Natural killer cell (primary cell): ENCODE data around the gene XRCC6. TPM values are rescaled to one million over a fixed set of nuclear protein-coding genes. Genes with fewer than 3 reads are reported as not detected.
"Not testable (repeated sequence)": the region's sequence is repeated elsewhere in the genome, so short reads cannot be mapped to it uniquely, and the experiment has no call there.

Experiments used
- ATAC-seq, 3 donors: fragments of 150-1000 bp in 2 of 3; fragments of 200-7000 bp in 1 of 3; cut with Tn5 transposase; 1 replicate in 1 of 3; 2 replicates in 2 of 3; pipeline ENCODE4 v1.10.0; 2021; ENCODE audit warnings: mild to moderate bottlenecking in 2 of 3, moderate library complexity in 2 of 3
- DNase-seq, 2 donors: peaks; one replicate each; pipeline versions ENCODE4 v3.0.0 to v3.0.0-alpha.2; 2013 to 2021; ENCODE audit warnings: mixed read lengths in 1 of 2
- H3K27ac ChIP-seq: one replicate; pipeline ENCODE4 v1.5.1; 2013; ENCODE audit warnings: mild to moderate bottlenecking, low read length
- H3K27me3 ChIP-seq: one replicate; pipeline ENCODE4 v1.6.1; 2013; ENCODE audit warnings: low read length; ENCODE audit not compliant: control insufficient read depth, insufficient read depth
- H3K36me3 ChIP-seq: one replicate; pipeline ENCODE4 v1.6.1; 2013; ENCODE audit warnings: low read length; ENCODE audit not compliant: control insufficient read depth, insufficient read depth
- H3K4me1 ChIP-seq: one replicate; pipeline ENCODE4 v1.6.1; 2013; ENCODE audit warnings: low read length; ENCODE audit not compliant: control insufficient read depth, insufficient read depth
- H3K4me3 ChIP-seq: one replicate; pipeline ENCODE4 v1.5.1; 2013; ENCODE audit warnings: low read length
- H3K9me3 ChIP-seq: one replicate; pipeline ENCODE4 v1.6.1; 2013; ENCODE audit warnings: low read length; ENCODE audit not compliant: control insufficient read depth, insufficient read depth
- H3K27ac Mint-ChIP-seq, 2 donors: one replicate each; pipeline ENCODE4 v1.8.0; 2022; ENCODE audit warnings: mild to moderate bottlenecking in 2 of 2, mixed read lengths in 2 of 2, moderate library complexity in 1 of 2
- H3K27me3 Mint-ChIP-seq, 2 donors: one replicate each; pipeline ENCODE4 v1.8.0; 2022; ENCODE audit warnings: low read depth in 2 of 2, mixed read lengths in 2 of 2
- H3K36me3 Mint-ChIP-seq: one replicate; pipeline ENCODE4 v1.8.0; 2022; ENCODE audit warnings: mixed read lengths
- H3K4me1 Mint-ChIP-seq, 2 donors: one replicate each; pipeline ENCODE4 v1.8.0; 2022; ENCODE audit warnings: mixed read lengths in 2 of 2
- H3K4me3 Mint-ChIP-seq: one replicate; pipeline ENCODE4 v1.8.0; 2022; ENCODE audit warnings: mild to moderate bottlenecking, moderate library complexity, mixed read lengths
- H3K9me3 Mint-ChIP-seq, 2 donors: one replicate each; pipeline ENCODE4 v1.8.0; 2022; ENCODE audit warnings: mixed read lengths in 2 of 2
- CTCF ChIP-seq: fragments of 200-600 bp; IDR thresholded peaks from one replicate; pipeline ENCODE4 v1.8.0; 2022; ENCODE audit warnings: antibody characterized with exemption
- WGBS: methylation state at CpG from one replicate; pipeline ENCODE4 v1.1.7; 2013; ENCODE audit warnings: missing lambda C conversion rate; ENCODE audit not compliant: insufficient coverage; 5-methylcytosine and 5-hydroxymethylcytosine counted together
- intact Hi-C: fragments of 100-400 bp; cut with micrococcal nuclease; formaldehyde crosslinking; loops from one replicate; pipeline ENCODE4 v1.14.2; 2022
- total RNA-seq, 4 donors: library from RNA; stranded (reverse); fragments of 120-200 nt in 1 of 4; gene quantifications; one replicate each; pipeline versions ENCODE4 v1.2.3 to v1.2.4, GENCODE V29; 2013 to 2022

XRCC6 gene
- total RNA-seq, 3 donors from 2014 or later (not counting 1 experiment from before 2014, with no cell fraction given) = 134 to 142 (median 140) TPM

GRCh38 chr22:41625577-41625976 lies 4.5 kb downstream of the XRCC6 start:
- DNase-seq (no peak), ATAC-seq (no peak)
- Histone ChIP-seq H3K4me1 (peaks cover 6% of the 10 kb centered on the region), H3K27ac (no peak overlapping the region), H3K36me3 (peaks cover 57% of the 10 kb centered on the region), H3K9me3 (no peaks in the 10 kb centered on the region), H3K4me3 (no peak overlapping the region), H3K27me3 (no peaks in the 10 kb centered on the region)
- H3K4me1 Mint-ChIP-seq = peaks cover 24 to 31% of the 10 kb centered on the region in 2 donors
- TF ChIP-seq CTCF = no peak
- H3K36me3 Mint-ChIP-seq = peaks cover 15% of the 10 kb centered on the region
- H3K27me3 Mint-ChIP-seq = no peaks in the 10 kb centered on the region
- intact Hi-C loops = no loop called here
- 98% methylated on average over 7 of the region's 7 CpGs for WGBS
- no peak overlapping the region for H3K4me3 Mint-ChIP-seq
- H3K27ac Mint-ChIP-seq = no peak overlapping the region
- H3K9me3 Mint-ChIP-seq = no peaks in the 10 kb centered on the region

GRCh38 chr22:41631115-41631514 lies 10.0 kb downstream of the XRCC6 start:
- peaks cover 19 to 24% of the 10 kb centered on the region in 2 donors for H3K4me1 Mint-ChIP-seq

GRCh38 chr22:41631615-41632014 lies 10.5 kb downstream of the XRCC6 start:
- H3K9me3 ChIP-seq, intact Hi-C loops, DNase-seq, H3K4me3 Mint-ChIP-seq, H3K27me3 ChIP-seq, ATAC-seq, H3K9me3 Mint-ChIP-seq, H3K27ac Mint-ChIP-seq, H3K27me3 Mint-ChIP-seq, H3K27ac ChIP-seq, H3K4me1 ChIP-seq, H3K4me3 ChIP-seq: not testable (repeated sequence)
- H3K36me3 ChIP-seq = peaks cover 44% of the 10 kb centered on the region
- H3K4me1 Mint-ChIP-seq = peaks cover 19 to 24% of the 10 kb centered on the region in 2 donors
- peaks cover 15% of the 10 kb centered on the region for H3K36me3 Mint-ChIP-seq
- WGBS = 100% methylated on average over 8 of the region's 23 CpGs

More at GRCh38 chr22:41631115-41631514, 10.0 kb downstream of the XRCC6 start:
- DNase-seq, H3K9me3 Mint-ChIP-seq, H3K27me3 Mint-ChIP-seq, H3K27ac ChIP-seq, H3K27me3 ChIP-seq, ATAC-seq, intact Hi-C loops, H3K4me1 ChIP-seq, H3K9me3 ChIP-seq, H3K4me3 Mint-ChIP-seq, H3K27ac Mint-ChIP-seq, H3K4me3 ChIP-seq: not testable (repeated sequence)
- H3K36me3 ChIP-seq = peaks cover 40% of the 10 kb centered on the region
- H3K36me3 Mint-ChIP-seq = peaks cover 15% of the 10 kb centered on the region
- WGBS = 98% methylated on average over 19 of the region's 28 CpGs

GRCh38 chr22:41634610-41635009 lies 13.5 kb downstream of the XRCC6 start:
- H3K27me3 ChIP-seq, H3K4me1 Mint-ChIP-seq, H3K4me3 ChIP-seq, H3K27ac ChIP-seq, H3K27me3 Mint-ChIP-seq, H3K36me3 Mint-ChIP-seq, H3K9me3 ChIP-seq, ATAC-seq, H3K4me1 ChIP-seq, H3K9me3 Mint-ChIP-seq, H3K4me3 Mint-ChIP-seq, intact Hi-C loops, H3K27ac Mint-ChIP-seq, DNase-seq: not testable (repeated sequence)
- H3K36me3 ChIP-seq = peaks cover 38% of the 10 kb centered on the region
- over 99% methylated on average over 6 of the region's 8 CpGs for WGBS

- Mint-ChIP-seq H3K4me1 (peaks cover 7 to 11% of the 10 kb centered on the region in 2 donors), H3K27ac (no peak overlapping the region)
Observed at GRCh38 chr22:41636467-41636866, 15.4 kb downstream of the XRCC6 start.

GRCh38 chr22:41637623-41638022 lies 16.5 kb downstream of the XRCC6 start:
- H3K4me3 ChIP-seq, H3K27ac ChIP-seq, H3K27ac Mint-ChIP-seq, H3K27me3 ChIP-seq, H3K27me3 Mint-ChIP-seq, H3K9me3 Mint-ChIP-seq, H3K4me3 Mint-ChIP-seq, ATAC-seq, H3K4me1 ChIP-seq, DNase-seq, H3K9me3 ChIP-seq, intact Hi-C loops: not testable (repeated sequence)
- Mint-ChIP-seq H3K4me1 (peaks cover 12 to 22% of the 10 kb centered on the region in 2 donors), H3K36me3 (peaks cover 11% of the 10 kb centered on the region)
- WGBS = 98% methylated on average over 8 of the region's 8 CpGs
- peaks cover 59% of the 10 kb centered on the region for H3K36me3 ChIP-seq

More at GRCh38 chr22:41636467-41636866, 15.4 kb downstream of the XRCC6 start:
- no peak for ATAC-seq
- no peaks in the 10 kb centered on the region for H3K9me3 ChIP-seq
- TF ChIP-seq CTCF = no peak
- intact Hi-C loops = no loop called here
- Mint-ChIP-seq H3K9me3 (no peaks in the 10 kb centered on the region), H3K36me3 (no peaks in the 10 kb centered on the region), H3K27me3 (no peaks in the 10 kb centered on the region), H3K4me3 (no peak overlapping the region)
- H3K36me3 ChIP-seq = peaks cover 50% of the 10 kb centered on the region
- H3K4me3 ChIP-seq = no peak overlapping the region
- WGBS = 94% methylated on average over 7 of the region's 7 CpGs
- H3K27me3 ChIP-seq = no peaks in the 10 kb centered on the region
- no peaks in the 10 kb centered on the region for H3K4me1 ChIP-seq
- no peak for DNase-seq
- no peak overlapping the region for H3K27ac ChIP-seq
